K562 (cell line): ENCODE measurements around the gene OR52E5. TPM values are rescaled to one million over a fixed set of nuclear protein-coding genes. Genes with fewer than 3 reads are reported as not detected.

ENCODE experiments used
- ATAC-seq: fragments of 200-7000 bp; cut with Tn5 transposase; 3 replicates; pipeline ENCODE4 v1.9.1; 2020; ENCODE audit warnings: moderate library complexity
- BruUV-seq: library from RNA; stranded (reverse); fragments of 400-500 nt; replicated peaks from 2 replicates; lab custom pipeline; 2021; lab: Mats Ljungman, UMichigan
- CTCF ChIA-PET: fragments of 300-600 bp; formaldehyde crosslinking; extraction: SDS; loops from one replicate; lab custom pipeline; 2021; ENCODE audit warnings: low intra/inter-chr PET ratio; lab: Yijun Ruan, JAX
- POLR2A ChIA-PET: fragments of 300-600, 350-650 bp; sonication (Branson Sonifier 250); formaldehyde crosslinking; extraction: SDS; loops from one replicate; lab custom pipeline; 2021; ENCODE audit warnings: antibody characterized with exemption, inconsistent platforms; lab: Yijun Ruan, JAX
- DNase-seq, 4 experiments: peaks; one replicate each; pipeline versions ENCODE4 v3.0.0 to v3.0.0-alpha.2; 2011 to 2018; ENCODE audit warnings: low spot score in 3 of 4, mixed read lengths in 3 of 4; ENCODE audit errors: extremely low read depth in 1 of 4
- FAIRE-seq: peaks from 2 replicates; lab custom pipeline; 2011; peaks lifted over from hg19 to GRCh38; lab: Jason Lieb, UNC
- H2AFZ ChIP-seq: 2 replicates; pipeline ENCODE4 v1.6.0; 2011; ENCODE audit warnings: low read depth, low read length, control low read depth, inconsistent platforms
- H3K27ac ChIP-seq: fragments of 200-600 bp; 3 replicates; pipeline ENCODE4 v1.8.0; 2011; ENCODE audit warnings: low read depth, mild to moderate bottlenecking, control low read depth, inconsistent platforms, low read length, moderate library complexity, mixed read lengths; ENCODE audit errors: extremely low read depth
- H3K27me3 ChIP-seq, 2 experiments: fragments of 300-600 bp in 1 of 2; 2 replicates in 1 of 2; 3 replicates in 1 of 2; pipeline versions ENCODE4 v1.6.0 to v1.8.0; 2011; ENCODE audit warnings: inconsistent platforms in 2 of 2, low read length in 2 of 2, mild to moderate bottlenecking in 1 of 2, mixed read lengths in 1 of 2, moderate library complexity in 1 of 2; ENCODE audit not compliant: control insufficient read depth in 2 of 2, insufficient read depth in 2 of 2
- H3K36me3 ChIP-seq: fragments of 300-600 bp; 3 replicates; pipeline ENCODE4 v1.8.0; 2011; ENCODE audit warnings: mild to moderate bottlenecking, low read length, inconsistent platforms; ENCODE audit not compliant: control insufficient read depth, insufficient read depth
- H3K4me1 ChIP-seq, 2 experiments: fragments of 200-600 bp in 1 of 2; replicated peaks in 1 of 2; 2 replicates in 1 of 2; 3 replicates in 1 of 2; pipeline versions ENCODE4 v1.5.1 to v1.8.0; 2011; ENCODE audit warnings: inconsistent platforms in 2 of 2, low read length in 2 of 2, mild to moderate bottlenecking in 1 of 2, mixed read lengths in 1 of 2, moderate library complexity in 1 of 2; ENCODE audit not compliant: control insufficient read depth in 2 of 2, insufficient read depth in 2 of 2
- H3K4me2 ChIP-seq: 2 replicates; pipeline ENCODE4 v1.6.1; 2011; ENCODE audit warnings: low read length, control low read depth, inconsistent platforms, mixed read lengths; ENCODE audit not compliant: insufficient read depth
- H3K4me3 ChIP-seq: fragments of 200-600 bp; sonication (generic), shearing (Covaris generic); 2 replicates; pipeline ENCODE4 v1.5.1; 2016; ENCODE audit warnings: control low read depth, inconsistent platforms
- H3K79me2 ChIP-seq: fragments of 200-600 bp; 3 replicates; pipeline ENCODE4 v1.8.0; 2011; ENCODE audit warnings: low read length, inconsistent platforms; ENCODE audit not compliant: control insufficient read depth, insufficient read depth
- H3K9ac ChIP-seq, 2 experiments: 2 replicates each; pipeline versions ENCODE4 v1.6.0 to v1.6.1; 2011; ENCODE audit warnings: low read depth in 2 of 2, low read length in 2 of 2, control low read depth in 1 of 2, inconsistent platforms in 1 of 2, mild to moderate bottlenecking in 1 of 2, mixed read lengths in 1 of 2; ENCODE audit not compliant: insufficient read depth in 1 of 2
- H3K9me1 ChIP-seq: one replicate; pipeline ENCODE4 v1.6.0; 2011; ENCODE audit warnings: inconsistent platforms, mild to moderate bottlenecking, low read length, moderate library complexity; ENCODE audit not compliant: control insufficient read depth, insufficient read depth
- H3K9me3 ChIP-seq: replicated peaks from 2 replicates; pipeline ENCODE4 v1.5.1; 2011; ENCODE audit warnings: low read depth, low read length, inconsistent platforms; ENCODE audit not compliant: control insufficient read depth, insufficient read depth
- H4K20me1 ChIP-seq: replicated peaks from 2 replicates; pipeline ENCODE4 v1.6.1; 2011; ENCODE audit warnings: low read length, inconsistent platforms, mixed read lengths; ENCODE audit not compliant: control insufficient read depth, insufficient read depth
- AFF4 ChIP-seq: sonication (generic); formaldehyde crosslinking; IDR thresholded peaks from 2 replicates; pipeline ENCODE4 v1.8.0; 2023; ENCODE audit warnings: mild to moderate bottlenecking, missing genetic modification reagents
- ARHGAP35 ChIP-seq: fragments of 450-650 bp; IDR thresholded peaks from 2 replicates; pipeline ENCODE4 v1.6.1; 2018; ENCODE audit not compliant: partially characterized antibody
- DPF2 ChIP-seq: fragments of 450-650 bp; IDR thresholded peaks from 2 replicates; pipeline ENCODE4 v1.6.1; 2016
- ELF2 ChIP-seq: fragments of 250-450 bp; sonication (Bioruptor Pico); IDR thresholded peaks from 2 replicates; pipeline ENCODE4 v1.5.0; 2021; ENCODE audit warnings: mild to moderate bottlenecking
- EP400 ChIP-seq: fragments of 450-650 bp; IDR thresholded peaks from 2 replicates; pipeline ENCODE4 v1.6.1; 2017; ENCODE audit warnings: antibody characterized with exemption, mild to moderate bottlenecking, moderate library complexity
- FOSL1 ChIP-seq: fragments of 200-800 bp; sonication (Bioruptor generic); conservative IDR thresholded peaks from 2 replicates; pipeline ENCODE4 v1.6.1; 2016; ENCODE audit warnings: missing genetic modification characterization, missing compliant biosample characterization
- HIVEP1 ChIP-seq: fragments of 250-450 bp; sonication (Bioruptor Pico); IDR thresholded peaks from 2 replicates; pipeline ENCODE4 v1.4.0; 2020; ENCODE audit warnings: mild to moderate bottlenecking
- RNF2 ChIP-seq: sonication (generic); IDR thresholded peaks from 2 replicates; pipeline ENCODE4 v1.6.1; 2016
- SMARCC2 ChIP-seq: fragments of 450-650 bp; IDR thresholded peaks from 2 replicates; pipeline ENCODE4 v1.6.1; 2017; ENCODE audit warnings: antibody characterized with exemption, moderate library complexity, mild to moderate bottlenecking, low read depth
- TARDBP ChIP-seq: fragments of 450-650 bp; IDR thresholded peaks from 2 replicates; pipeline ENCODE4 v1.6.1; 2016
- ZNF253 ChIP-seq: fragments of 250-450 bp; sonication (Bioruptor Pico); conservative IDR thresholded peaks from 2 replicates; pipeline ENCODE4 v1.6.1; 2021; ENCODE audit warnings: mild to moderate bottlenecking
- ZNF766 ChIP-seq: fragments of 200-800 bp; sonication (Bioruptor generic); conservative IDR thresholded peaks from 2 replicates; pipeline ENCODE4 v1.6.1; 2016; ENCODE audit warnings: missing genetic modification characterization, missing compliant biosample characterization
- WGBS: fragments of 100-300 bp; shearing (Covaris generic); methylation state at CpG from one replicate; pipeline ENCODE4 v1.1.6; 2016; ENCODE audit warnings: low coverage, mixed read lengths; ENCODE audit not compliant: insufficient coverage; ENCODE audit errors: missing lambda C conversion rate; 5-methylcytosine and 5-hydroxymethylcytosine counted together
- in situ Hi-C: fragments of 300-500 bp; cut with MboI; formaldehyde crosslinking; loops from 4 replicates; pipeline ENCODE4 v1.15.0; 2018; ENCODE audit warnings: inconsistent platforms, mixed read lengths
- intact Hi-C: fragments of 100-400 bp; cut with micrococcal nuclease; formaldehyde crosslinking; loops from 2 replicates; pipeline ENCODE4 v1.14.2; 2022
- polyA plus RNA-seq, 8 experiments: library from polyadenylated mRNA; depleted of rRNA in 4 of 8; stranded (reverse) in 5 of 8; unstranded in 3 of 8; fragments of >200 nt; fragmentation: Nextera tagmentation in 2 of 8; fragmentation: Illumina TruSeq in 1 of 8; extraction: Ambion mirVana in 2 of 8; extraction: Trizol in 1 of 8; gene quantifications; 2 replicates each; pipeline versions ENCODE4 v1.2.1 to v1.2.3, GENCODE V29; 2011 to 2014; ENCODE audit warnings: inconsistent platforms in 1 of 8, missing spikeins in 1 of 8
- total RNA-seq, 7 experiments: library from RNA; depleted of rRNA in 6 of 7; stranded (reverse); fragments of >200 nt in 6 of 7; fragmentation: Illumina TruSeq in 2 of 7; extraction: Trizol in 2 of 7; gene quantifications; 2 replicates each; pipeline versions ENCODE4 v1.2.1 to v1.2.3, GENCODE V29; 2011 to 2021; ENCODE audit warnings: low replicate concordance in 1 of 7

Gene OR52E5
- total and polyA plus RNA-seq, 9 of the 15 experiments (the other 6 are each of a cell fraction or from before 2014, with no cell fraction given): not detected

DNA sequence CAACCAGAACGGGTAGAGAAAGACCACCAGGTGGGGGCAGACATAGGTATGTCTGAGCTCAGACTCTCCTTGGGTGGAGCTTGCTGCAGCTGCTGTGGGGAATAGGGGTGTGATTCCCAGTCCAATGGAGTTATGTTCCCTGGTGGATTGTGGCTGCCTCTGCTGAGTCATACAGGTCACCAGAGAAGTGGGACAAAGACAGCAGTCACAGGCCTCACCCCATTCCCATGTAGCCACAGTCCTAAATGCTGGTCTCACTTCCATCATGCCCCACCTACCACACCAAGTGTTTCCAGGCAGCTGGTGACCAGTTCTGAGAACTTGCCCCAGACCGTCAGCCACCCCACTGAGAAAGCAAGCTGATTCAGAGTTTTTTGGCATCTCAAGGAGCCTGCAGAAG, 17.5 kb downstream of the OR52E5 start:
- no peak overlapping the region for H2AFZ ChIP-seq
- no peaks in the 10 kb centered on the region for H3K27me3 ChIP-seq
- FAIRE-seq (no peak), ATAC-seq (no peak), DNase-seq (no peak)
- no peaks in the 10 kb centered on the region for H3K36me3 ChIP-seq
- ChIA-PET POLR2A (interaction anchor here (0.6 kb wide), 1 partner anchor 220 kb away, joined by 3 read pairs; no protein-coding TSS in a partner anchor), CTCF (interaction anchor here (0.6 kb wide), 1 partner anchor 1126 kb away, joined by 4 read pairs; no protein-coding TSS in a partner anchor)
- no peak overlapping the region for H3K4me3 ChIP-seq
- WGBS: 0% methylated on average over 2 of the region's 2 CpGs
- no peaks in the 10 kb centered on the region for H3K4me1 ChIP-seq
- no peaks in the 10 kb centered on the region for H3K9me1 ChIP-seq
- H3K9ac ChIP-seq: no peak overlapping the region
- no peak overlapping the region for H3K27ac ChIP-seq
- intact Hi-C loops: no loop called here
- no peaks in the 10 kb centered on the region for H4K20me1 ChIP-seq
- no peaks in the 10 kb centered on the region for H3K79me2 ChIP-seq
- BruUV-seq: no TSS peak
- no peak for TF ChIP-seq ELF2 (CRISPR knock-in tag)
- TF ChIP-seq ARHGAP35: no peak
- TF ChIP-seq ZNF766: no peak
- TF ChIP-seq AFF4 (CRISPR knock-in tag): no peak
- no peak for TF ChIP-seq FOSL1 (tag)
- no peak for TF ChIP-seq TARDBP
- no peak for TF ChIP-seq RNF2
- no peak for TF ChIP-seq EP400
- TF ChIP-seq HIVEP1 (CRISPR knock-in tag): no peak
- TF ChIP-seq SMARCC2: no peak
- TF ChIP-seq DPF2: no peak
- no peak for TF ChIP-seq ZNF253 (CRISPR knock-in tag)
- TF ChIP-seq, all 486 proteins: peak for 0
- Histone ChIP-seq H3K9me3 (no peaks in the 10 kb centered on the region), H3K4me2 (no peak overlapping the region)
- in situ Hi-C loops: no loop called here
